ENCODE data around the gene APMAP. TPM values are rescaled to one million over a fixed set of nuclear protein-coding genes. Genes with fewer than 3 reads are reported as not detected.

The APMAP gene
- total RNA-seq, 1 experiment from 2014 or later = 67.8 TPM

- H3K23me2 ChIP-seq (ENCODE audit: insufficient read length, low read depth, low read length, poor library complexity, severe bottlenecking) = no peaks in the 10 kb centered on the region
- no peak overlapping the region for H2BK5ac ChIP-seq (ENCODE audit: insufficient read length, low read length)
- H3K4ac ChIP-seq (ENCODE audit: low read depth, low read length) = no peak overlapping the region
- H3K79me1 ChIP-seq (ENCODE audit: insufficient read depth, low read depth, low read length, poor library complexity, severe bottlenecking) = no peaks in the 10 kb centered on the region
- H2BK20ac ChIP-seq (ENCODE audit: low read depth, low read length, poor library complexity, severe bottlenecking) = no peak overlapping the region
- DNase-seq = no peak
- H3K23ac ChIP-seq (ENCODE audit: insufficient read length, low read depth, low read length) = no peak overlapping the region
- no peaks in the 10 kb centered on the region for H3K9me3 ChIP-seq (ENCODE audit: control insufficient read depth, low read depth, low read length)
- H2AK5ac ChIP-seq (ENCODE audit: insufficient read length, low read length) = no peak overlapping the region
- peaks cover 15 to 20% of the 10 kb centered on the region in 2 experiments for H3K4me1 Mint-ChIP-seq
- H3K9me3 Mint-ChIP-seq = no peaks in the 10 kb centered on the region
- H3K27me3 Mint-ChIP-seq (ENCODE audit: low read depth) = peaks cover 15% of the 10 kb centered on the region
- no peaks in the 10 kb centered on the region for H3K79me2 ChIP-seq (ENCODE audit: insufficient read depth, low read length)
- H4K5ac ChIP-seq (ENCODE audit: insufficient read length, low read depth, low read length) = no peak overlapping the region
- no peak overlapping the region for H3K4me3 Mint-ChIP-seq
- no peak overlapping the region for H4K8ac ChIP-seq (replicated peaks; ENCODE audit: insufficient read length, low read depth, low read length)
- no peaks in the 10 kb centered on the region for H3K36me3 Mint-ChIP-seq (ENCODE audit: insufficient read depth in 1 of 3, low read depth in 3 of 3)
- no peak overlapping the region for H2AFZ ChIP-seq (ENCODE audit: low read length)
- H4K20me1 ChIP-seq (ENCODE audit: control insufficient read depth, insufficient read depth, insufficient read length) = no peaks in the 10 kb centered on the region
- H3K27ac Mint-ChIP-seq = no peak overlapping the region
- H2BK15ac ChIP-seq (ENCODE audit: low read depth, low read length) = no peak overlapping the region
- H2BK120ac ChIP-seq (ENCODE audit: low read depth, low read length, poor library complexity, severe bottlenecking) = no peak overlapping the region
- no peak overlapping the region for H3K9ac ChIP-seq (ENCODE audit: extremely low read depth, insufficient read length, low read length)
- H3K27ac ChIP-seq (ENCODE audit: insufficient read length, low read depth, low read length) = no peak overlapping the region
- no peak overlapping the region for H3K14ac ChIP-seq (ENCODE audit: insufficient read depth, low read length)
- H3K18ac ChIP-seq (ENCODE audit: insufficient read length, low read depth, low read length) = no peak overlapping the region
- H3K4me2 ChIP-seq (ENCODE audit: insufficient read depth, insufficient read length, low read length) = no peak overlapping the region
- no peak for TF ChIP-seq CTCF (conservative IDR thresholded peaks at IDR 0.05)
- no peak overlapping the region for H2BK12ac ChIP-seq (ENCODE audit: insufficient read length, low read depth, low read length)
- no peaks in the 10 kb centered on the region for H3K4me1 ChIP-seq (ENCODE audit: insufficient read depth, low read length)
- H3K56ac ChIP-seq (ENCODE audit: insufficient read length, low read depth, low read length) = no peak overlapping the region
- no peak overlapping the region for H4K91ac ChIP-seq (ENCODE audit: insufficient read length, low read depth, low read length)
- H3T11ph ChIP-seq (ENCODE audit: low read length) = no peak overlapping the region
- no CpG with 5 or more reads among the region's 11 CpGs for WGBS (ENCODE audit: extremely low coverage, insufficient read length, low lambda C conversion rate)
- H3K27me3 ChIP-seq (ENCODE audit: insufficient read depth, low read length) = no peaks in the 10 kb centered on the region
These were observed 22.3 kb upstream of the APMAP start for GRCh38 chr20:25014816-25015215.
